ENCODE data around the gene URI1.
"Not testable (repeated sequence)": the region's sequence is repeated elsewhere in the genome, so short reads cannot be mapped to it uniquely, and the experiment has no call there.

Gene URI1

DNA sequence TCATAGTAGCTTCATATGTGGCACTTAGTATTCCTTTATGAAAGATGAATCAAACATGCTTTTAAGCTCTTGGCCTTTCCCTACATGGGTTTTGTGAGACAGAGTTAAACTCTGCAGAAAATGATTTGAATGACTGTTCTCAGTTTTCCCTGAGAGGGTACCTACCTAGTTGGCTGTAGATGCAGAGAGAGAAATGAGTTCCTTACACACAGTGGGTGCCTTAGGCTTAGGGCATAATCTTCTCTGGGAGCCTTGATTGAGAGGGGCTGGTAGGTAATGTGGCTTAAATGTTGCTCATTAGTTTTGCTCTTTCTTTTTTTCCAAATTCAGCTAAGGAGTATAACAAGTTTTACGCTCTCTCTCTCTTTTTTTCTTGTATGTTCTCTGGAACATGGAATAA, 3.0 kb downstream of the URI1 start:
- CTCF ChIA-PET = interaction anchor here (0.8 to 2.9 kb wide), 4 partner anchors 11 to 22 kb away, joined by 3 to 14 read pairs (median 6); no protein-coding TSS in a partner anchor
- no peak for DNase-seq (ENCODE audit: extremely low spot score)
- TF ChIP-seq, protein P1, sequence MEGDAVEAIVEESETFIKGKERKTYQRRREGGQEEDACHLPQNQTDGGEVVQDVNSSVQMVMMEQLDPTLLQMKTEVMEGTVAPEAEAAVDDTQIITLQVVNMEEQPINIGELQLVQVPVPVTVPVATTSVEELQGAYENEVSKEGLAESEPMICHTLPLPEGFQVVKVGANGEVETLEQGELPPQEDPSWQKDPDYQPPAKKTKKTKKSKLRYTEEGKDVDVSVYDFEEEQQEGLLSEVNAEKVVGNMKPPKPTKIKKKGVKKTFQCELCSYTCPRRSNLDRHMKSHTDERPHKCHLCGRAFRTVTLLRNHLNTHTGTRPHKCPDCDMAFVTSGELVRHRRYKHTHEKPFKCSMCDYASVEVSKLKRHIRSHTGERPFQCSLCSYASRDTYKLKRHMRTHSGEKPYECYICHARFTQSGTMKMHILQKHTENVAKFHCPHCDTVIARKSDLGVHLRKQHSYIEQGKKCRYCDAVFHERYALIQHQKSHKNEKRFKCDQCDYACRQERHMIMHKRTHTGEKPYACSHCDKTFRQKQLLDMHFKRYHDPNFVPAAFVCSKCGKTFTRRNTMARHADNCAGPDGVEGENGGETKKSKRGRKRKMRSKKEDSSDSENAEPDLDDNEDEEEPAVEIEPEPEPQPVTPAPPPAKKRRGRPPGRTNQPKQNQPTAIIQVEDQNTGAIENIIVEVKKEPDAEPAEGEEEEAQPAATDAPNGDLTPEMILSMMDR (IDR thresholded peaks at IDR 0.05; ENCODE audit: control extremely low read depth, extremely low read depth, low read depth, missing control alignments) = no peak
- POLR2A ChIA-PET = interaction anchor here (0.6 kb wide), 1 partner anchor 10 kb away, joined by 3 read pairs; no protein-coding TSS in a partner anchor

DNA sequence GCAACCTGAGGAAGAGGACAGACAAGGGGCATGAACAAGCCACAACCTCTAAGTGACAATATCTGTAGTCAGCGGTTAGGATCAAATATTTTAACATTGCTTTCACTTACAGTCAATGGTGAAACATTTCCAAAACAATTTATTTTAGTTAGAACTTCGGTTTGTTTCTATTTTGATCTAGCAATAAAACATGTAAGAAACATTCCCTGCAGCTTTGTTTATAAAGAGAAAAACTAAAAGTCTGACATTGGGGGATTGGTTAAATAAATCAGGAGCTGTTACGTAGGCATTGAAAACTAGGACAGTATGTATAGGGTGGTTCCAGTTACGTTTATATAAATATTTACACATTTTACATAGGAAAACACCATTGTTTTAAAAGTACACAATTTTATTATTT, 3.4 kb downstream of the URI1 start:
- ChIA-PET POLR2A (no interaction called here), CTCF (interaction anchor here (0.8 to 2.9 kb wide), 4 partner anchors 10 to 21 kb away, joined by 3 to 14 read pairs (median 6); no protein-coding TSS in a partner anchor)
- no peak for DNase-seq (ENCODE audit: extremely low spot score)
- TF ChIP-seq, protein P1 (IDR thresholded peaks at IDR 0.05; ENCODE audit: control extremely low read depth, extremely low read depth, low read depth, missing control alignments) = no peak

DNA sequence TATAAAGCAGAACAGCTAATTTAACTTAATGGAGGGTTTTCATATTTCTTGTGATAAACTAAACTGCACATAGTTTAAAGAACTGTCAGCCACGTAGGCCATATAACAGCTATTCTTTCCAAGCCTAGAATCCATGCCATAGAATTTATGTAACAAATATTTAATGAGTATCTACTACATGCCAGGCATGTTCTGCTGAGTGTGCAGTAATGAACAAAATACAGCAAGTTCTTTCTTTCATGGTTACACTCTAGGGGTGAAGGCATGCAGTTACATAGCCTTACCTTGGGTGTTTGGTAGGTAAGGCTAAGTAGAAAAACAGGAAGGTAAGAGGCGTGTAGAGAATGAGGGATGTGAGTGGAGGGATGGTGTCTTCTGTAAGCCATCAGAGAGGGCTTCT, 4.6 kb downstream of the URI1 start:
- POLR2A ChIA-PET = no interaction called here
- CTCF ChIA-PET = interaction anchor here (1.0 to 2.9 kb wide), 5 partner anchors 11 to 72 kb away, joined by 3 to 14 read pairs (median 3); no protein-coding TSS in a partner anchor
- TF ChIP-seq, protein P1 (IDR thresholded peaks at IDR 0.05; ENCODE audit: control extremely low read depth, extremely low read depth, low read depth, missing control alignments) = no peak
- no peak for DNase-seq (ENCODE audit: extremely low spot score)

DNA sequence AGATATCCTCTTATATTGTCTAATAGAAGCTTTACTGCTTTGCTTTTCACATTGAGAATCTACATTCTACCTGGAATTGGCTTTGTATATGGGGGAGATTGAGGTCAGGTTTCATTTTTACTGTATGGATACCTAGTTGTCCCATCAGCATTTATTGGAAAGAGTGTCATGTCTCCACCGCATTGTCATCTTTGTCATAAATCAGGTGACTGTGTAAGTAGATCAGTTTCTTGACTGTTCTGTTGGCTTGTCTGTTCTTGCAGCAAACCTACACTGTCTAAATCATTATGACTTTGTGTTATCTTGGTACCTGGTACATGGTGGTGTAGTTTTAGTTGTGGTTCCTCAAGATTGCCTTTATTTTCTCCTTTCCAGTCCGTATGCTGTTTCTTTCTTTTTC, 5.8 kb downstream of the URI1 start:
- ChIA-PET POLR2A (no interaction called here), CTCF (no interaction called here)
- DNase-seq (ENCODE audit: extremely low spot score) = no peak
- TF ChIP-seq, protein P1 (IDR thresholded peaks at IDR 0.05; ENCODE audit: control extremely low read depth, extremely low read depth, low read depth, missing control alignments) = no peak

DNA sequence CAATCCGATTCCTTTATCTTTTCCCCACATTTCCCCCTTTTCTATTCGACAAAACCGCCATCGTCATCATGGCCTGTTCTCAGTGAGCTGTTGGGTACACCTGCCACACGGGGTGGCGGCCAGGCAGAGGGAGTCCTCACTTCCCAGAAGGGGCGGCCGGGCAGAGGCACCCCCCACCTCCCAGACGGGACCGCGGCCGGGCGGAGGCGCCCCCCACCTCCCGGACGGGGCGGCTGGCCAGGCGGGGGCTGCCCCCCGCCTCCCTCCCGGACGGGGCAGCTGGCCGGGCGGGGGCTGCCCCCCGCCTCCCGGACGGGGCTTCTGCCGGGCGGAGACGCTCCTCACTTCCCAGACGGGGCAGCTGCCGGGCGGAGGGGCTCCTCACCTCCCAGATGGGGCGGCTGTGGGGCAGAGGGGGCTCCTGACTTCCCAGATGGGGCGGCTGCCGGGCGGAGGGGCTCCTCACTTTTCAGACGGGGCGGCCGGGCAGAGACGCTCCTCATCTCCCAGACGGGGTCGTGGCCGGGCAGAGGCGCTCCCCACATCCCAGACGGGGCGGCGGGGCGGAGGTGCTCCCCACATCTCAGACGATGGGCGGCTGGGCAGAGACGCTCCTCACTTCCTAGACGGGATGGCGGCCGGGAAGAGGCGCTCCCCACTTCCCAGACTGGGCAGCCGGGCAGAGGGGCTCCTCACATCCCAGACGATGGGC, 6.9 kb downstream of the URI1 start:
- CTCF ChIA-PET; POLR2A ChIA-PET; DNase-seq (ENCODE audit: extremely low spot score): not testable (repeated sequence)

DNA sequence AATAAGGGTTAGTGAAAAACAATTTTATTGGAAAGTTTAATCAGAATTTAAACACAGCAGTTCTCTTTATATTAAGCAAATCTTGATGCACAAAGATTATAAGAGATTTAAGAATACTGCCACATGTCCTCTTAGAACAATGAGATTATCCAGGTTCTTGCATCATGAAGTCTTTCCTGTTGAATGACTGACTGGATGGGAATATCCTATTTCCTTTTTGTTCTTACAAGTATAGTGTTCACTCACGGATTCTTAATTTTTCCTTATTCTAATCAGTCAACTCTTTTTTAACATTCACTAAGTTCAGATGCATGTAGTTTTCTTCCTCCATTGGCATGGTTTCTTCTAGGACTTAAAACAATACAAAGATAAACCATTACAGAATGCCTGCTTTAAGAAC, 10.1 kb downstream of the URI1 start:
- POLR2A ChIA-PET = no interaction called here
- TF ChIP-seq, protein P1 (IDR thresholded peaks at IDR 0.05; ENCODE audit: control extremely low read depth, extremely low read depth, low read depth, missing control alignments) = no peak
- no peak for DNase-seq (ENCODE audit: extremely low spot score)
- CTCF ChIA-PET = no interaction called here

DNA sequence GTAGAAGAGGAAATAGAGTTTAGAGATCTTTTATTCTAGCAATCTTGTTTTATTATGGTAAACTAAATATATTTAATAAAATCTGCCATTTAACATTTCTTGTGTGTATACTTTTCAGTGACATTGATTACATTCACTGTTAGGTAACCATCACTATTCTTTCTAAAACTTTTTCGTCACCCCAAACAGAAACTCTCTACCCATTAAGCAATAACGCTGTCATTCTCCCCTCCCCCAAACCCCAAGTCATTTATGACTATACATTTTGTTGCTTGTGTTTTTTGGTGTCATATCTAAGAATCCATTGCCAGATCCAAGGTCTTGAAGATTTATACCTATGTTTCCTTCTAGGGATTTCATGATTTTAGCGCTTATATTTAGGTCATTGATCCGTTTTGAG, 10.6 kb downstream of the URI1 start:
- POLR2A ChIA-PET = no interaction called here
- CTCF ChIA-PET = no interaction called here
- DNase-seq (ENCODE audit: extremely low spot score) = no peak
- TF ChIP-seq, protein P1 (IDR thresholded peaks at IDR 0.05; ENCODE audit: control extremely low read depth, extremely low read depth, low read depth, missing control alignments) = no peak

Data from GM10248 (cell line).